Stimulated activated CD8-positive, alpha-beta memory T cell treated with anti-CD3 and anti-CD28 coated beads, Interleukin-4, amount 100 ng/mL, for 4 hours (primary cell): ENCODE measurements around the gene TNRC18.
A peak's percentile ranks its signal among the peaks of the same experiment; 100 is the strongest.

Experiments
- DNase-seq, 2 donors: peaks; one replicate each; pipeline ENCODE4 v3.0.0-alpha.2; 2020; ENCODE audit warnings: low read depth in 2 of 2, low spot score in 1 of 2

The TNRC18 gene

GRCh38 chr7:5404421-5404826 lies 19.2 kb downstream of the TNRC18 start:
- DNase-seq = no peak

GRCh38 chr7:5403442-5403841 lies 20.2 kb downstream of the TNRC18 start:
- no peak for DNase-seq

- no peak for DNase-seq
Measured at GRCh38 chr7:5397736-5398135, 25.9 kb downstream of the TNRC18 start.

GRCh38 chr7:5396999-5397663 lies 26.5 kb downstream of the TNRC18 start:
- peak; percentile 72 to 85 for DNase-seq

- DNase-seq = peak; percentile 25 to 32
Measured at GRCh38 chr7:5396542-5396941, 27.1 kb downstream of the TNRC18 start.

- DNase-seq = no peak
Measured at GRCh38 chr7:5395246-5395645, 28.4 kb downstream of the TNRC18 start.

GRCh38 chr7:5394264-5395105 lies 29.1 kb downstream of the TNRC18 start:
- no peak for DNase-seq

GRCh38 chr7:5393748-5394147 lies 29.9 kb downstream of the TNRC18 start:
- DNase-seq = no peak

GRCh38 chr7:5393328-5393727 lies 30.3 kb downstream of the TNRC18 start:
- no peak for DNase-seq

GRCh38 chr7:5390918-5391317 lies 32.7 kb downstream of the TNRC18 start:
- DNase-seq = no peak

- DNase-seq = no peak
Measured at GRCh38 chr7:5388905-5389433, 34.7 kb downstream of the TNRC18 start.

GRCh38 chr7:5388273-5388901 lies 35.2 kb downstream of the TNRC18 start:
- no peak for DNase-seq

- no peak for DNase-seq
Measured at GRCh38 chr7:5387711-5388245, 35.9 kb downstream of the TNRC18 start.

- no peak for DNase-seq
Measured at GRCh38 chr7:5384618-5385017, 39.0 kb downstream of the TNRC18 start.

- no peak for DNase-seq
Measured at GRCh38 chr7:5383314-5384098, 40.1 kb downstream of the TNRC18 start.

GRCh38 chr7:5382281-5382892 lies 41.2 kb downstream of the TNRC18 start:
- no peak for DNase-seq

- DNase-seq = no peak
Measured at GRCh38 chr7:5381071-5381772, 42.4 kb downstream of the TNRC18 start.

GRCh38 chr7:5380350-5381070 lies 43.1 kb downstream of the TNRC18 start:
- no peak for DNase-seq

- no peak for DNase-seq
Measured at GRCh38 chr7:5379546-5379945, 44.1 kb downstream of the TNRC18 start.
